ENCODE data around the gene BICD2.
"Not testable (repeated sequence)": the region's sequence is repeated elsewhere in the genome, so short reads cannot be mapped to it uniquely, and the experiment has no call there.

BICD2 gene

GRCh38 chr9:92764381-92764987 is at the start of gene BICD2:
Gene BICD2, minus strand, starts transcription at chr9:92764833. Its CDS starts 89 bp downstream, at chr9:92764744.
- no peak for DNase-seq

GRCh38 chr9:92809629-92810326 is 45.1 kb upstream of the BICD2 start:
- not testable (repeated sequence) for DNase-seq

GRCh38 chr9:92808726-92809451 is 44.3 kb upstream of the BICD2 start:
- no peak for DNase-seq

GRCh38 chr9:92807757-92808725 is 43.4 kb upstream of the BICD2 start:
- no peak for DNase-seq

- DNase-seq: no peak
These were observed 42.6 kb upstream of the BICD2 start for GRCh38 chr9:92807031-92807756.

GRCh38 chr9:92804727-92805126 is 40.1 kb upstream of the BICD2 start:
- DNase-seq: no peak

- DNase-seq: no peak
These were observed 33.7 kb upstream of the BICD2 start for GRCh38 chr9:92798358-92798757.

- DNase-seq: not testable (repeated sequence)
These were observed 31.7 kb upstream of the BICD2 start for GRCh38 chr9:92796337-92796804.

- DNase-seq: no peak
These were observed 31.1 kb upstream of the BICD2 start for GRCh38 chr9:92795598-92796336.

GRCh38 chr9:92795000-92795399 is 30.4 kb upstream of the BICD2 start:
- no peak for DNase-seq

- peak; percentile 44 for DNase-seq
These were observed 29.8 kb upstream of the BICD2 start for GRCh38 chr9:92794426-92794825.

- DNase-seq: peak; percentile 68
These were observed 26.2 kb upstream of the BICD2 start for GRCh38 chr9:92790542-92791527.

- no peak for DNase-seq
These were observed 21.7 kb upstream of the BICD2 start for GRCh38 chr9:92786298-92786697.

GRCh38 chr9:92781899-92782298 is 17.3 kb upstream of the BICD2 start:
- DNase-seq: no peak

- DNase-seq: no peak
These were observed 15.6 kb upstream of the BICD2 start for GRCh38 chr9:92780206-92780605.

GRCh38 chr9:92775466-92775865 is 10.8 kb upstream of the BICD2 start:
- no peak for DNase-seq

GRCh38 chr9:92774274-92774673 is 9.6 kb upstream of the BICD2 start:
- DNase-seq: no peak

- no peak for DNase-seq
These were observed 9.2 kb upstream of the BICD2 start for GRCh38 chr9:92773810-92774209.

- no peak for DNase-seq
These were observed 6.7 kb upstream of the BICD2 start for GRCh38 chr9:92771309-92771708.

Measured in GDM1 (cell line).